NCI-H2227 treated with DMSO at 0.1 percent for 48 hours (cell line): Measurements from ENCODE around the gene DHFR.
"Not testable (repeated sequence)": the region's sequence is repeated elsewhere in the genome, so short reads cannot be mapped to it uniquely, and the experiment has no call there.

Experiments
- DNase-seq: peaks from one replicate; lab custom pipeline; 2025; lab: John Stamatoyannopoulos, UW

Gene DHFR

GRCh38 chr5:80654391-80655230, at the start of gene DHFR, which contains the start of gene MSH3:
DHFR (minus strand) TSS chr5:80654983; CDS start chr5:80654489, 494 bp downstream.
MSH3 (plus strand) TSS chr5:80654652; CDS start chr5:80654728, 76 bp downstream.
- DNase-seq, result peak; percentile 77

DNA sequence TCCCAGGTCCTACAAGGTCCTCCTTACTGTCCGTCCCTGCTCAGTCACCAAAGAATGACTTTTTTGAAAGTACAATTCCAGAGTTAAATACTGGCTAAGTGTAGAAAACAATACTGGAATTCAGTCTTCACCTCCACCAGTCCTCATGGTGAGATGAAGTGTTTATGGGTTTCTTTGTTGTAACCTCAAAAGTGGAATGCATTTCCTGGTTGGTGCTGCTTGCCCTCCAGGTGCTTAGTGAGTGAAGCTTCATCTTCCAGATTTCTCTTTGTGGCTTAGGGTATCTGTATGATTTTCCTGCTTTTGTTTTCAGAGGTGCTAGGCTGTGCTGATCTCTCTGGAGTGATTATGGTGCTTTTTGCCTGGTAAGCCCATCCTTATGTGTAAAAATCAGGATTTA, 49.4 kb upstream of the DHFR start:
- DNase-seq, result no peak

- DNase-seq, result no peak
Measured at GRCh38 chr5:80703747-80704146, 49.0 kb upstream of the DHFR start.

- no peak for DNase-seq
Measured at GRCh38 chr5:80703291-80703690, 48.5 kb upstream of the DHFR start.

- no peak for DNase-seq
Measured at GRCh38 chr5:80701597-80701996, 46.8 kb upstream of the DHFR start.

- no peak for DNase-seq
Measured at GRCh38 chr5:80698369-80698768, 43.6 kb upstream of the DHFR start.

- DNase-seq, result no peak
Measured at GRCh38 chr5:80697100-80697499, 42.3 kb upstream of the DHFR start.

- DNase-seq, result no peak
Measured at GRCh38 chr5:80696450-80696849, 41.7 kb upstream of the DHFR start.

- no peak for DNase-seq
Measured at GRCh38 chr5:80695666-80696065, 40.9 kb upstream of the DHFR start.

GRCh38 chr5:80689627-80690026, 34.8 kb upstream of the DHFR start:
- DNase-seq, result no peak

DNA sequence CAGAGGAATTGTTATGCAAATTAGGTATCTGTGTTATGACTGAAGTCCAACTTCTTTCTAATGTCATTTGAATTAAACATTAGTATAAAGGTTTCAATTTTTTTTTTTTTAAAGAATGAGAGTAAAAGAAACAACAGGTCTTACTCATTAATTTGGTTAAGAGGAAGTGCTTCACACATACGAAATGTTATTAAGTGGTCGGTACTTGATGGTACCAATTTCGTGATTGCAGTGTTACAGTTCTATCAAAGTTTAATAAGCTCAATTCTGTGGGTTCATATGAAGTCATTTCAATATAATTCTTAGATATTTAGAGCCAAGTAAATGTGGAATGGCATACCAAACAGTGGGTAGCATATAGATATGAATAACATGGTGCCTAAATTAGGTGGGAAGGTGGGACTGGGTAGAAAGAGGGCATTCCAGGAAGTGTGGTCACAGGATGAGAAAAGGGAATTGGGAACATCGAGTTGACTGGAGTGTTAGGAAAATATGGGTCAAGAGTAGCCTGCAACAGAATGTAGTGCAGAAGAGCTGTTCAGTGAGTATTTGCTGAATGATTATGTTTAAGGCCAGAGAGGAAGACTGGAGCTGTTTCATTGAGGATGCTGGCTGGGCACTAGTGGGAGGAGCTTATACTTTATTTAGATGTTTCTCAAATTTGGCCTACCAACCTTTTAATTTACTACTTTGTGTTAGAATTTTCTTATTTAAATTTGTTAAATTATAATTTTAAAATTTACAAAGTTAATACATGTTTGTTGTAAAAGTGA, 34.1 kb upstream of the DHFR start:
- DNase-seq, result no peak

GRCh38 chr5:80686757-80687156, 32.0 kb upstream of the DHFR start:
- peak; percentile 12 for DNase-seq

- no peak for DNase-seq
Measured at GRCh38 chr5:80676706-80677105, 21.9 kb upstream of the DHFR start.

DNA sequence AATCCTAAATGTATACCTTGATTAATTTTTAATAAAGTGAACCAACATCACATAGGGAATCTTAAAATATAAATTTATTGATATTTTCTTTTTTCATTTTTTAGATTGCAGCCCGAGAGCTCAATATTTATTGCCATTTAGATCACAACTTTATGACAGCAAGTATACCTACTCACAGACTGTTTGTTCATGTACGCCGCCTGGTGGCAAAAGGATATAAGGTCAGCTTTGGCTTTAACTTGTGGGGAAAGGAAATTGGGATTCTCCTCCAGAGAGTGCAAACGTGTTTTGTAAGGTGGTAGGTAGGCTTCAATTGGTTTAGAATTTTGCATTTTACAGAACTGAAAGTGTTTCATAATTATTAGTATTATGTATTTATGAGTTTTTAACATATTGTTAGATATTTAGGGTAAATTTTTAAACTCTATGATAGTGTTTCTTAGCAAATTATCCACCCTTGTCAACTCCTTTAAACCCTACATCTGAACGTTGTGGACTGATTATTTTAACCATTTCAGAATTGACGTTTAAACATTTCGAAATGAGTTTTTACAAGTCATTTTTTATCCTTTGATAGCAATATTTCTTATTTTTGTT, 17.5 kb upstream of the DHFR start:
- peak; percentile 54 for DNase-seq

GRCh38 chr5:80668016-80668969, 13.5 kb upstream of the DHFR start:
- DNase-seq, result no peak

DNA sequence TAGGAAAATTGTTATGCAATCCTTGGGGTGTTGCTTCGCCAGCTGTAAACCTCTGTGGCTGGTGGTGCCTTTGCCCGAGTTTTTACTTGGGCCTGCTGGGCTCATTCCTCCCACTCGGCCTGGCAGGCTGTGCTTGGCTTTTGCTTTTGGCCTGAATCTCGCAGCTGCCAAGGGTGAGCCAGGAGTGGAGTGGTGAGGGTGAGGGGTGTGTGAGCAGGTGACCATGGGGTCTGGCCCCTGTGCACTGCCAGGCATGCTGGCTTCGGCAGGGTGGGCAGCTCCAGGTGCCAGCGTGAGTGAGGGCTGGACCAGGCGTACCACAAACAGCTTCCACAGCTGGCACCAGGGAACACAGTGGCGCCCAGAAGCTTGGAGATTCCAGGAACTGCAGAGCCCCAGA, 12.6 kb upstream of the DHFR start:
- no peak for DNase-seq

DNA sequence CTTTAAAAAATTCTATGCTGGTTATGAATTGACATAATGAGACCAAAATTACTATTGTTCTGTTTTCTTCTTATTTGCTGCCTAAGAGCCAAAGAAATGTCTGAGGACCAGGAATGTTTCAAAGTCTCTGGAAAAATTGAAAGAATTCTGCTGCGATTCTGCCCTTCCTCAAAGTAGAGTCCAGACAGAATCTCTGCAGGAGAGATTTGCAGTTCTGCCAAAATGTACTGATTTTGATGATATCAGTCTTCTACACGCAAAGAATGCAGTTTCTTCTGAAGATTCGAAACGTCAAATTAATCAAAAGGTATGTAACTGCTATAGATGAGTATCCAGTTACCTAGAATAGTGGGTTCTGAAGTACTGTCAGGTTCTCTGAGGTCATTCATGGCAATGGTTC, 10.3 kb upstream of the DHFR start:
- no peak for DNase-seq

GRCh38 chr5:80662108-80662507, 7.3 kb upstream of the DHFR start:
- no peak for DNase-seq

- DNase-seq, result not testable (repeated sequence)
Measured at GRCh38 chr5:80660661-80661060, 5.9 kb upstream of the DHFR start.

DNA sequence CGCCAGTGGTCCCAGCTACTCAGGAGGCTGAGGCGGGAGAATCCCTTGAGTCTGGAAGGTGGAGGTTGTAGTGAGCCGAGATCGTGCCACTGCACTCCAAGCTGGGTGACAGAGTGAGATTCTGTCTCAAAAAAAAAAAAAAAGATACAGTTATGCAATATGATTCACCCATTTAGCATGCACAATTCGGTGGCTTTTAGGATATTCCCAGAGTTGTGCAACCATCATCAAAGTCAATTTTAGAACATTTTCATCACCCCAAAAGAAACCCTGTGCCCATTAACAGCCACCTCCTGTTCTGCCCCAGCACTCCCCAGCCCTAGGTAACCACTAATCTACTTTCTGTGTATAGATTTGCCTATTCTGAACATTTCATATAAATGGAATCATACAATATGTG, 4.3 kb upstream of the DHFR start:
- DNase-seq, result no peak

GRCh38 chr5:80656425-80656824, 1.6 kb upstream of the DHFR start:
- DNase-seq, result no peak
